Measurements from ENCODE around the gene CST7.

The CST7 gene

GRCh38 chr20:24959591-24960301, 10.7 kb downstream of the CST7 start:
- no peak overlapping the region for H3K9ac ChIP-seq (ENCODE audit: low read length)
- no peak overlapping the region for H3K4me3 ChIP-seq (ENCODE audit: low read depth, low read length)
- H3K27ac ChIP-seq (ENCODE audit: low read depth, low read length): no peak overlapping the region
- no peaks in the 10 kb centered on the region for H3K4me1 ChIP-seq (ENCODE audit: control insufficient read depth, insufficient read depth, low read length)
- peaks cover 46% of the 10 kb centered on the region for H3K36me3 ChIP-seq (ENCODE audit: control insufficient read depth, insufficient read depth, low read length)
- H3K9me3 ChIP-seq (ENCODE audit: control insufficient read depth, insufficient read depth, low read depth, low read length): no peaks in the 10 kb centered on the region
- no peaks in the 10 kb centered on the region for H3K27me3 ChIP-seq (ENCODE audit: control insufficient read depth, insufficient read depth, low read length)

GRCh38 chr20:24960302-24960801, 11.3 kb downstream of the CST7 start:
- no peak overlapping the region for H3K27ac ChIP-seq (ENCODE audit: low read depth, low read length)
- H3K9me3 ChIP-seq (ENCODE audit: control insufficient read depth, insufficient read depth, low read depth, low read length): no peaks in the 10 kb centered on the region
- H3K9ac ChIP-seq (ENCODE audit: low read length): no peak overlapping the region
- H3K4me3 ChIP-seq (ENCODE audit: low read depth, low read length): no peak overlapping the region
- no peaks in the 10 kb centered on the region for H3K27me3 ChIP-seq (ENCODE audit: control insufficient read depth, insufficient read depth, low read length)
- H3K4me1 ChIP-seq (ENCODE audit: control insufficient read depth, insufficient read depth, low read length): no peaks in the 10 kb centered on the region
- peaks cover 48% of the 10 kb centered on the region for H3K36me3 ChIP-seq (ENCODE audit: control insufficient read depth, insufficient read depth, low read length)

GRCh38 chr20:24960861-24961260, 11.8 kb downstream of the CST7 start:
- no peak overlapping the region for H3K9ac ChIP-seq (ENCODE audit: low read length)
- no peaks in the 10 kb centered on the region for H3K4me1 ChIP-seq (ENCODE audit: control insufficient read depth, insufficient read depth, low read length)
- no peaks in the 10 kb centered on the region for H3K9me3 ChIP-seq (ENCODE audit: control insufficient read depth, insufficient read depth, low read depth, low read length)
- no peak overlapping the region for H3K4me3 ChIP-seq (ENCODE audit: low read depth, low read length)
- H3K36me3 ChIP-seq (ENCODE audit: control insufficient read depth, insufficient read depth, low read length): peaks cover 50% of the 10 kb centered on the region
- no peak overlapping the region for H3K27ac ChIP-seq (ENCODE audit: low read depth, low read length)
- no peaks in the 10 kb centered on the region for H3K27me3 ChIP-seq (ENCODE audit: control insufficient read depth, insufficient read depth, low read length)

- Histone ChIP-seq H3K4me1 (ENCODE audit: control insufficient read depth, insufficient read depth, low read length) (no peaks in the 10 kb centered on the region), H3K36me3 (ENCODE audit: control insufficient read depth, insufficient read depth, low read length) (peaks cover 56% of the 10 kb centered on the region), H3K27me3 (ENCODE audit: control insufficient read depth, insufficient read depth, low read length) (no peaks in the 10 kb centered on the region), H3K4me3 (ENCODE audit: low read depth, low read length) (no peak overlapping the region), H3K27ac (ENCODE audit: low read depth, low read length) (no peak overlapping the region), H3K9ac (ENCODE audit: low read length) (no peak overlapping the region), H3K9me3 (ENCODE audit: control insufficient read depth, insufficient read depth, low read depth, low read length) (no peaks in the 10 kb centered on the region)
Measured at GRCh38 chr20:24961384-24962181, 12.5 kb downstream of the CST7 start.

- H3K9ac ChIP-seq (ENCODE audit: low read length): no peak overlapping the region
- H3K27ac ChIP-seq (ENCODE audit: low read depth, low read length): no peak overlapping the region
- no peak overlapping the region for H3K4me3 ChIP-seq (ENCODE audit: low read depth, low read length)
- peaks cover 59% of the 10 kb centered on the region for H3K36me3 ChIP-seq (ENCODE audit: control insufficient read depth, insufficient read depth, low read length)
- H3K9me3 ChIP-seq (ENCODE audit: control insufficient read depth, insufficient read depth, low read depth, low read length): no peaks in the 10 kb centered on the region
- H3K27me3 ChIP-seq (ENCODE audit: control insufficient read depth, insufficient read depth, low read length): no peaks in the 10 kb centered on the region
- no peaks in the 10 kb centered on the region for H3K4me1 ChIP-seq (ENCODE audit: control insufficient read depth, insufficient read depth, low read length)
Measured at GRCh38 chr20:24962182-24962492, 13.1 kb downstream of the CST7 start.

- H3K27ac ChIP-seq (ENCODE audit: low read depth, low read length): no peak overlapping the region
Measured at GRCh38 chr20:24962510-24962909, 13.4 kb downstream of the CST7 start.

GRCh38 chr20:24963672-24964505, 14.8 kb downstream of the CST7 start:
- H3K4me1 ChIP-seq (ENCODE audit: control insufficient read depth, insufficient read depth, low read length): no peaks in the 10 kb centered on the region
- no peak overlapping the region for H3K27ac ChIP-seq (ENCODE audit: low read depth, low read length)
- peaks cover 76% of the 10 kb centered on the region for H3K36me3 ChIP-seq (ENCODE audit: control insufficient read depth, insufficient read depth, low read length)
- no peak overlapping the region for H3K4me3 ChIP-seq (ENCODE audit: low read depth, low read length)
- H3K9me3 ChIP-seq (ENCODE audit: control insufficient read depth, insufficient read depth, low read depth, low read length): no peaks in the 10 kb centered on the region
- no peak overlapping the region for H3K9ac ChIP-seq (ENCODE audit: low read length)
- H3K27me3 ChIP-seq (ENCODE audit: control insufficient read depth, insufficient read depth, low read length): no peaks in the 10 kb centered on the region

More at GRCh38 chr20:24962510-24962909, 13.4 kb downstream of the CST7 start:
- no peak overlapping the region for H3K4me3 ChIP-seq (ENCODE audit: low read depth, low read length)
- H3K27me3 ChIP-seq (ENCODE audit: control insufficient read depth, insufficient read depth, low read length): no peaks in the 10 kb centered on the region
- H3K36me3 ChIP-seq (ENCODE audit: control insufficient read depth, insufficient read depth, low read length): peaks cover 63% of the 10 kb centered on the region
- no peaks in the 10 kb centered on the region for H3K9me3 ChIP-seq (ENCODE audit: control insufficient read depth, insufficient read depth, low read depth, low read length)
- H3K4me1 ChIP-seq (ENCODE audit: control insufficient read depth, insufficient read depth, low read length): no peaks in the 10 kb centered on the region
- H3K9ac ChIP-seq (ENCODE audit: low read length): no peak overlapping the region

GRCh38 chr20:24964506-24964840, 15.4 kb downstream of the CST7 start:
- H3K27me3 ChIP-seq (ENCODE audit: control insufficient read depth, insufficient read depth, low read length): no peaks in the 10 kb centered on the region
- H3K36me3 ChIP-seq (ENCODE audit: control insufficient read depth, insufficient read depth, low read length): peaks cover 80% of the 10 kb centered on the region
- no peak overlapping the region for H3K9ac ChIP-seq (ENCODE audit: low read length)
- H3K9me3 ChIP-seq (ENCODE audit: control insufficient read depth, insufficient read depth, low read depth, low read length): no peaks in the 10 kb centered on the region
- H3K4me3 ChIP-seq (ENCODE audit: low read depth, low read length): no peak overlapping the region
- H3K4me1 ChIP-seq (ENCODE audit: control insufficient read depth, insufficient read depth, low read length): no peaks in the 10 kb centered on the region
- H3K27ac ChIP-seq (ENCODE audit: low read depth, low read length): no peak overlapping the region

GRCh38 chr20:24965065-24965919, 16.2 kb downstream of the CST7 start:
- no peak overlapping the region for H3K4me3 ChIP-seq (ENCODE audit: low read depth, low read length)
- no peak overlapping the region for H3K9ac ChIP-seq (ENCODE audit: low read length)
- H3K9me3 ChIP-seq (ENCODE audit: control insufficient read depth, insufficient read depth, low read depth, low read length): no peaks in the 10 kb centered on the region
- H3K4me1 ChIP-seq (ENCODE audit: control insufficient read depth, insufficient read depth, low read length): no peaks in the 10 kb centered on the region
- H3K27ac ChIP-seq (ENCODE audit: low read depth, low read length): no peak overlapping the region
- no peaks in the 10 kb centered on the region for H3K27me3 ChIP-seq (ENCODE audit: control insufficient read depth, insufficient read depth, low read length)
- H3K36me3 ChIP-seq (ENCODE audit: control insufficient read depth, insufficient read depth, low read length): peaks cover 80% of the 10 kb centered on the region

GRCh38 chr20:24966317-24967012, 17.4 kb downstream of the CST7 start:
- Histone ChIP-seq H3K4me1 (ENCODE audit: control insufficient read depth, insufficient read depth, low read length) (no peaks in the 10 kb centered on the region), H3K36me3 (ENCODE audit: control insufficient read depth, insufficient read depth, low read length) (peaks cover 81% of the 10 kb centered on the region), H3K27me3 (ENCODE audit: control insufficient read depth, insufficient read depth, low read length) (no peaks in the 10 kb centered on the region), H3K4me3 (ENCODE audit: low read depth, low read length) (no peak overlapping the region), H3K27ac (ENCODE audit: low read depth, low read length) (no peak overlapping the region), H3K9ac (ENCODE audit: low read length) (no peak overlapping the region), H3K9me3 (ENCODE audit: control insufficient read depth, insufficient read depth, low read depth, low read length) (no peaks in the 10 kb centered on the region)
